Measurements from ENCODE around the gene SEMA3A. TPM values are rescaled to one million over a fixed set of nuclear protein-coding genes. Genes with fewer than 3 reads are reported as not detected.

The SEMA3A gene
- total and polyA plus RNA-seq, 2 experiments from 2014 or later: 19.8 to 46.4 TPM

DNA sequence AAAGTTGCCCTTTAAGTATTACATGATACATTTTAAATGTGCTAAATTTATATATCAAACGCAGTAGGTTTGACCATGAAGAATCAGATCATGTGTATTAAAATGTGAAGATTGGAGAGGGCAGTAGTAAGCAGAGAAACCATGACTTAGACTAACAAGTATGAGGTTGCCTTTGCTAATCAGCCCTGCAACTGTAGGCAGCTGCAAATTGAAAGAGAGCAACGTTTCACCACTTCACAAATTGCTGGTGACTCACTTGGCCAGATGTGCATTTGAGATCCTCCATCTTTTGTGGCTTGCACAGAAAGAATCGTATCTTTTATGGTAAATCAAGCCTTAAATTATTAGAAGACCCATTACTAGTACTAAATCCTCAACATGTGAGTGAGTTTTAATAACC, 10.1 kb upstream of the SEMA3A start:
- H3K9me3 Mint-ChIP-seq: no peaks in the 10 kb centered on the region
- Histone ChIP-seq H3K4me2 (no peak overlapping the region), H4K20me1 (replicated peaks; ENCODE audit: insufficient read depth) (no peaks in the 10 kb centered on the region), H3K79me2 (replicated peaks; ENCODE audit: insufficient read depth) (no peaks in the 10 kb centered on the region), H3K27me3 (ENCODE audit: insufficient read depth) (no peaks in the 10 kb centered on the region), H3K9me2 (ENCODE audit: insufficient read depth) (no peaks in the 10 kb centered on the region), H3K4me1 (ENCODE audit: insufficient read depth) (peaks cover 66% of the 10 kb centered on the region), H3F3A (replicated peaks; ENCODE audit: low read depth) (no peaks in the 10 kb centered on the region; the same call in 1 of the 2 replicates), H3K27ac (ENCODE audit: low read depth) (no peak overlapping the region), H3K36me3 (ENCODE audit: insufficient read depth) (no peaks in the 10 kb centered on the region), H3K4me3 (no peak overlapping the region), H2AFZ (no peak overlapping the region; the same call in 1 of the 2 replicates)
- ATAC-seq (no peak), DNase-seq (ENCODE audit: low spot score) (no peak)
- no peaks in the 10 kb centered on the region for H3K36me3 Mint-ChIP-seq (ENCODE audit: low read depth)
- no peaks in the 10 kb centered on the region for H3K27me3 Mint-ChIP-seq (ENCODE audit: insufficient read depth, low read depth, poor library complexity)
- no peak overlapping the region; the same call in 1 of the 2 replicates for H3K27ac Mint-ChIP-seq
- no peak for TF ChIP-seq EZH2phosphoT487 (IDR thresholded peaks at IDR 0.05; ENCODE audit: unreplicated experiment)
- no peak for TF ChIP-seq JUNB (IDR thresholded peaks at IDR 0.05; ENCODE audit: unreplicated experiment)
- no peak for TF ChIP-seq ZNF331 (CRISPR knock-in tag; IDR thresholded peaks at IDR 0.05; ENCODE audit: low read depth)
- no peak for TF ChIP-seq NANOG (IDR thresholded peaks at IDR 0.05; ENCODE audit: borderline replicate concordance)
- TF ChIP-seq, protein P1, sequence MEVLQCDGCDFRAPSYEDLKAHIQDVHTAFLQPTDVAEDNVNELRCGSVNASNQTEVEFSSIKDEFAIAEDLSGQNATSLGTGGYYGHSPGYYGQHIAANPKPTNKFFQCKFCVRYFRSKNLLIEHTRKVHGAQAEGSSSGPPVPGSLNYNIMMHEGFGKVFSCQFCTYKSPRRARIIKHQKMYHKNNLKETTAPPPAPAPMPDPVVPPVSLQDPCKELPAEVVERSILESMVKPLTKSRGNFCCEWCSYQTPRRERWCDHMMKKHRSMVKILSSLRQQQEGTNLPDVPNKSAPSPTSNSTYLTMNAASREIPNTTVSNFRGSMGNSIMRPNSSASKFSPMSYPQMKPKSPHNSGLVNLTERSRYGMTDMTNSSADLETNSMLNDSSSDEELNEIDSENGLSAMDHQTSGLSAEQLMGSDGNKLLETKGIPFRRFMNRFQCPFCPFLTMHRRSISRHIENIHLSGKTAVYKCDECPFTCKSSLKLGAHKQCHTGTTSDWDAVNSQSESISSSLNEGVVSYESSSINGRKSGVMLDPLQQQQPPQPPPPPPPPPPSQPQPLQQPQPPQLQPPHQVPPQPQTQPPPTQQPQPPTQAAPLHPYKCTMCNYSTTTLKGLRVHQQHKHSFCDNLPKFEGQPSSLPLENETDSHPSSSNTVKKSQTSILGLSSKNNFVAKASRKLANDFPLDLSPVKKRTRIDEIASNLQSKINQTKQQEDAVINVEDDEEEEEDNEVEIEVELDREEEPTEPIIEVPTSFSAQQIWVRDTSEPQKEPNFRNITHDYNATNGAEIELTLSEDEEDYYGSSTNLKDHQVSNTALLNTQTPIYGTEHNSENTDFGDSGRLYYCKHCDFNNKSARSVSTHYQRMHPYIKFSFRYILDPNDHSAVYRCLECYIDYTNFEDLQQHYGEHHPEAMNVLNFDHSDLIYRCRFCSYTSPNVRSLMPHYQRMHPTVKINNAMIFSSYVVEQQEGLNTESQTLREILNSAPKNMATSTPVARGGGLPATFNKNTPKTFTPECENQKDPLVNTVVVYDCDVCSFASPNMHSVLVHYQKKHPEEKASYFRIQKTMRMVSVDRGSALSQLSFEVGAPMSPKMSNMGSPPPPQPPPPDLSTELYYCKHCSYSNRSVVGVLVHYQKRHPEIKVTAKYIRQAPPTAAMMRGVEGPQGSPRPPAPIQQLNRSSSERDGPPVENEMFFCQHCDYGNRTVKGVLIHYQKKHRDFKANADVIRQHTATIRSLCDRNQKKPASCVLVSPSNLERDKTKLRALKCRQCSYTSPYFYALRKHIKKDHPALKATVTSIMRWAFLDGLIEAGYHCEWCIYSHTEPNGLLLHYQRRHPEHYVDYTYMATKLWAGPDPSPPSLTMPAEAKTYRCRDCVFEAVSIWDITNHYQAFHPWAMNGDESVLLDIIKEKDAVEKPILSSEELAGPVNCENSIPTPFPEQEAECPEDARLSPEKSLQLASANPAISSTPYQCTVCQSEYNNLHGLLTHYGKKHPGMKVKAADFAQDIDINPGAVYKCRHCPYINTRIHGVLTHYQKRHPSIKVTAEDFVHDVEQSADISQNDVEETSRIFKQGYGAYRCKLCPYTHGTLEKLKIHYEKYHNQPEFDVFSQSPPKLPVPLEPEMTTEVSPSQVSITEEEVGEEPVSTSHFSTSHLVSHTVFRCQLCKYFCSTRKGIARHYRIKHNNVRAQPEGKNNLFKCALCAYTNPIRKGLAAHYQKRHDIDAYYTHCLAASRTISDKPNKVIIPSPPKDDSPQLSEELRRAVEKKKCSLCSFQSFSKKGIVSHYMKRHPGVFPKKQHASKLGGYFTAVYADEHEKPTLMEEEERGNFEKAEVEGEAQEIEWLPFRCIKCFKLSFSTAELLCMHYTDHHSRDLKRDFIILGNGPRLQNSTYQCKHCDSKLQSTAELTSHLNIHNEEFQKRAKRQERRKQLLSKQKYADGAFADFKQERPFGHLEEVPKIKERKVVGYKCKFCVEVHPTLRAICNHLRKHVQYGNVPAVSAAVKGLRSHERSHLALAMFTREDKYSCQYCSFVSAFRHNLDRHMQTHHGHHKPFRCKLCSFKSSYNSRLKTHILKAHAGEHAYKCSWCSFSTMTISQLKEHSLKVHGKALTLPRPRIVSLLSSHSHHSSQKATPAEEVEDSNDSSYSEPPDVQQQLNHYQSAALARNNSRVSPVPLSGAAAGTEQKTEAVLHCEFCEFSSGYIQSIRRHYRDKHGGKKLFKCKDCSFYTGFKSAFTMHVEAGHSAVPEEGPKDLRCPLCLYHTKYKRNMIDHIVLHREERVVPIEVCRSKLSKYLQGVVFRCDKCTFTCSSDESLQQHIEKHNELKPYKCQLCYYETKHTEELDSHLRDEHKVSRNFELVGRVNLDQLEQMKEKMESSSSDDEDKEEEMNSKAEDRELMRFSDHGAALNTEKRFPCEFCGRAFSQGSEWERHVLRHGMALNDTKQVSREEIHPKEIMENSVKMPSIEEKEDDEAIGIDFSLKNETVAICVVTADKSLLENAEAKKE (CRISPR knock-in tag; IDR thresholded peaks at IDR 0.05): no peak
- no peak for TF ChIP-seq EZH2 (IDR thresholded peaks at IDR 0.05; ENCODE audit: low read depth, unreplicated experiment)
- TF ChIP-seq, protein P2, sequence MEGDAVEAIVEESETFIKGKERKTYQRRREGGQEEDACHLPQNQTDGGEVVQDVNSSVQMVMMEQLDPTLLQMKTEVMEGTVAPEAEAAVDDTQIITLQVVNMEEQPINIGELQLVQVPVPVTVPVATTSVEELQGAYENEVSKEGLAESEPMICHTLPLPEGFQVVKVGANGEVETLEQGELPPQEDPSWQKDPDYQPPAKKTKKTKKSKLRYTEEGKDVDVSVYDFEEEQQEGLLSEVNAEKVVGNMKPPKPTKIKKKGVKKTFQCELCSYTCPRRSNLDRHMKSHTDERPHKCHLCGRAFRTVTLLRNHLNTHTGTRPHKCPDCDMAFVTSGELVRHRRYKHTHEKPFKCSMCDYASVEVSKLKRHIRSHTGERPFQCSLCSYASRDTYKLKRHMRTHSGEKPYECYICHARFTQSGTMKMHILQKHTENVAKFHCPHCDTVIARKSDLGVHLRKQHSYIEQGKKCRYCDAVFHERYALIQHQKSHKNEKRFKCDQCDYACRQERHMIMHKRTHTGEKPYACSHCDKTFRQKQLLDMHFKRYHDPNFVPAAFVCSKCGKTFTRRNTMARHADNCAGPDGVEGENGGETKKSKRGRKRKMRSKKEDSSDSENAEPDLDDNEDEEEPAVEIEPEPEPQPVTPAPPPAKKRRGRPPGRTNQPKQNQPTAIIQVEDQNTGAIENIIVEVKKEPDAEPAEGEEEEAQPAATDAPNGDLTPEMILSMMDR (conservative IDR thresholded peaks at IDR 0.05; ENCODE audit: low read depth in 2 of 2): no peak
- peaks cover 62% of the 10 kb centered on the region for H3K4me1 Mint-ChIP-seq
- no peak overlapping the region for H3K4me3 Mint-ChIP-seq
